Measurements from ENCODE around the gene BANF1.

BANF1 gene

DNA sequence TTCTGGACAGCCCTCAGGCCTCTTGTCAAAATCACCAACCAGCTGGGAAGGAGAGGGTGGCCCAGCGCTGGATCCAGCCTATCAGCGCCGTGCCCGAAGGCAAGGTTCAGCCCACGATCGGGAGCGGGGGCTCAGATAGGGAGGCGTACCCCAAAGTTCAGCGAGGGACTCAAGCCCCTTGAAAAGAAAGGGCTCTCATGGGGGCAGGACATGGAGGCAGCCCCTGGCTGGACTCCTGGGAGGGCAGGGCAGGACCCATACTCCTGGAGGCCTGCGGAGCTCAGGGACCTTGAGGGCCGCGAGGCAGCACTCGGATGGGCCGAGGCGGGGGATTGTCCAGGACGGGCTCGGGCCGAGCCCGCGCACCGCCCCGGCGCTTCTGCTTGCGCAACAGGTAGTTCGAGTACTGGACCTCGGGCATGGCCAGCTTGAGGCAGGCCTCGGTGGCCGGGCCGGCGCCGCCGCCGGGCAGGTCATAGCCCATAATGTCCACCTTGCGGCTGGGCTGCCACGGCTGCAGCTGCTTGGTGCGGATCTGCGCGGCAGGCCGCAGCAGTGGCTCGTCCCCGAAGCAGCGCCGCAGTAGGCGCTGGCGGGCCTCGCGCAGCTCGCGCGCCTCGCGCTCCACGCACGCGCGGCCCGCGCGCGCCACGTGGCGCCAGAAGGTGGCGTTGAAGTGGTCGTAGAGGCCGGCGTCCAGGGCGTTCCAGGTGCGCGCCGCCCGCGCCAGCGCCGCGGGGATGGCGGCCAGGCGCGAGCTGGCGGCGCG is 40.1 kb downstream of the BANF1 start:
- DNase-seq: no peak

DNA sequence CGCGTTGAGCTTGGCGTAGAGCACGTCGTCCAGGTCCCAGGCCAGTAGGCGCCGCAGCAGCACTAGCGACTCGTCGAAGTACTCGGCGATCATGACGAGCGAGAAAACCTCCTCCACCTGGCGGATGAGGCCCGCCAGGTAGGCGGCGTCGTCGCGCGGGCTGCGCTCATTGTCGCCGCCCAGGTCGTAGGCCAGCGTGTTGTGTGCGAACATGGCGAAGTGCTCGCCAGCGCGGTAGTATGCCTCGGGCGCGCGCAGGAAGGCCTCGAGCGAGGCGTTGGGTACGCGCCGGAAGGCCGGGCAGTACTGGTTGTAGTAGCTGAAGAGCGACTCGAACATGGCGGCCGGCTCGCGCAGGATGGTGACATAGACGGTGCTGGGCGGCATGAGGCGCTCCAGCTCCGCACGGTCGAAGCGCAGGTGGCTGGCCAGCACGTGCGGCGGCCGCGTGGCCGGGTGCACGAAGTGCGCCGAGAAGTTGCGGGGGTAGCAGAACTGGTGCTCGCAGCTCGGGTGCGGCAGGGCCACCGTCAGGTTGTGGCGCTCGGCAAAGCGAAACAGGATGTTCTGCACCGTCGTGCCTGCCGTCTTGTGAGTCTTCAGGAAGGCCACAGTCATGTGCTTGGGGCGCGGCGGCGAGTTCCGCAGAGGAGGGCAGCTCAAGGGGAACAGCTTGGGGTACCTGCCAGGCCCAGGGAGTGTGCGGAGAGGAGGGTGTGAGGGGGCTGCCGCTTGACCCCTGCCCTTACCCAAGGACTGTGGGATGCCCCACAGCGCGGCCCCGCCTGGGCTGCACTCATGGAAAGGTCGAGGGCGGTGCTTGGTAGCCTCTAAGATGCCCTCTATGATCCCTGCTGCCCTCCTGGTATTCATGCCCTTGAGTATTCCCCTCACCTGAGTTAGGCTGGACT is 40.9 kb downstream of the BANF1 start:
- no peak for DNase-seq

DNA sequence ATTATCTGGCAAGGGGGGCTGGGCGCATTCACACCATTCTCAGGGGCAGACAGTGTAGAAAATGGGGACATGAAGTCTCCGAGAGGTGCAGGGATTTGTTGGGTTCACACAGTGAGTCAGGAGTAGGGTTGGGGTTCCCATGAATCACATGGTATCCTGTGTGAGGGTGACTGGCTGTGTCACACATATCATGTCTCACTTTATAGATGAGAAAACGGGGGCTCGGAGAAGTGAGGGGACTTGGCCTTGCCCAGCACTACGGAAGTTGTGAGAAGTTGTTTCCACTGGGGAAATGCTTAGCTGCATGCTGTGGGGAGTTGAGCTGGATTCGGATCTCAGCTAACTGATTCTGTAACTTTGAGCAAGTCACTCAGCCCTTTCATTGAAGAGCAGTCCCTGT is 42.5 kb downstream of the BANF1 start:
- DNase-seq: no peak

DNA sequence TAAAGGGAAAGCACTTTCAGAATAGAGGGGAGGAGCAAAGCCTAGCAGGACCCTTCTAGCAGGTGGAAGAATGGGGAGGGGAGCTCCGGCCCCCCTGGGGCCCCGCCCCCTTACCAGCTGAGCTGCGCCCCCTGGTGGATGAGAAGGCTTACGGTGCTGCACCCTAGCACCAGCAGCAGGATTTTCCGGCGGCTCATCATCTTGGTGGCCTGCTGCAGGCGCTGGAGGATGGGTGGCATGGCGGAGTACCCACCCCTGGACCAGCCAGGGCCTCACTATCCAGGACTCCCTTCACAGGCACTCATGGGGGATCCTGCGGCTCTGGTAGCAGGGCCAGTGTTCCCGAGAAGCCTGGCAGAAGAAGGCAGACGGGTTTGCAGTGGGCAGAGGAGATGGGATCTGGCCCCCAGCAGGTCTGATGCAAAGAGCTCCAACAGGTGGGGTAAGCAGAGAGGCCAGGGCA is 42.9 kb downstream of the BANF1 start:
- DNase-seq: peak; percentile 92

DNA sequence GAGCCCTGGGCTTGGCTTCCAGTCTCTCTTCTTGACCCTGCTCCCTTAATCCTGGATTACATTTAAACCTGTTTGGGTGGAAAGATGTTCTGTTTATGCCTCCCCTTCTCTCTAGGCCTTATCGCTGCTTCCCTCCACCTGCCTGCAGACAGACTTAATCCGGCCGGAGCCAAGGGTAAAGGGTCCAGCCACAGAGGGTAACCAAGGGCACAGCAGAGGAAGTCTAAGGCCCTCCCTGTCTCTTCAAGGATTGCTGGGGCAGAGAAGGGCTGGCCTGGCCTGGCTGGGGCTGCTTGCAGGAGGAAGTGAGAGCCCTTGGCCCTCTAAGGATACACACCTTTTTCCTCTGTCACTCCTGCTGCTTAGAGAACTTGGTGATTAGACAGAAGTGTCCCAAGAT is 44.6 kb downstream of the BANF1 start:
- DNase-seq: no peak

DNA sequence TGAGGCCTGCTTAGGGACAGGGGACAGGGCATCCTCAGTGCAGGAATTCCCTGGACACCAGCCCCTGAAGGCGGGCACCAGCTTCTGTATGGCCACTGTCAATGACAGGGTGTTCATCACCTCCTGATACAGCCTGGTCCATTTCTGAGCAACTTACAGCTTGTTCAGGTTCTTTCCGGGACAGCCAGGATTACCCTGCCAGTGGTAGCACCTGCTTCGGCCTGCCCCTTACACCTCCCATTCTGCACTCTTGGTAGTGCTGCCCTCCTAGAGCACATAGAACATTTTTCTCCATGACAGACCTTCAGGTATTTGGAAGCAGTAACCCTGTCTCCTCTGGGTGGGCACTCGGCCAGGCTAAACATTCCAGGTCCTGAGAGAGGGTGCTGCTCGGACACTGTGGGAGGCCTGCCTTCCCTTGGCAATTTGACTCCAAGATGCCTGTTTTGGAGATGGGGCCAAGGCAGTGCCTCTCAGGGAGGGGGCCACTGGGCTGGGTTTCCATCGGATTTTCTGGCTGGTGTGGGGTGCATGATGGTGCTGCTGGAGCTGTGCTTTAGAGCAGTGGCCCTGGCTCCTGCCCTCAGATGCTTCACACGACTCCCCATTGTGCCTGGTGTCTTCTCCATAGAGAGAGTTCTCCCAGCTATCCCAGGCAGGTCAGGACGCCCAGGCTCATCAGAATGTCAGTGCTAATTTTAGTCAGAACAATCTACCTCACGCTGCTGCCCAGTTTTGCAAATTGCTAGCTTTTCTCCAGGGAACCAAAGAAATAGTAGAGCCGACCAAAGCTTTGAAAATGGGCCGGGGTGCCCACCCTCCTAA is 45.5 kb downstream of the BANF1 start:
- DNase-seq: no peak

DNA sequence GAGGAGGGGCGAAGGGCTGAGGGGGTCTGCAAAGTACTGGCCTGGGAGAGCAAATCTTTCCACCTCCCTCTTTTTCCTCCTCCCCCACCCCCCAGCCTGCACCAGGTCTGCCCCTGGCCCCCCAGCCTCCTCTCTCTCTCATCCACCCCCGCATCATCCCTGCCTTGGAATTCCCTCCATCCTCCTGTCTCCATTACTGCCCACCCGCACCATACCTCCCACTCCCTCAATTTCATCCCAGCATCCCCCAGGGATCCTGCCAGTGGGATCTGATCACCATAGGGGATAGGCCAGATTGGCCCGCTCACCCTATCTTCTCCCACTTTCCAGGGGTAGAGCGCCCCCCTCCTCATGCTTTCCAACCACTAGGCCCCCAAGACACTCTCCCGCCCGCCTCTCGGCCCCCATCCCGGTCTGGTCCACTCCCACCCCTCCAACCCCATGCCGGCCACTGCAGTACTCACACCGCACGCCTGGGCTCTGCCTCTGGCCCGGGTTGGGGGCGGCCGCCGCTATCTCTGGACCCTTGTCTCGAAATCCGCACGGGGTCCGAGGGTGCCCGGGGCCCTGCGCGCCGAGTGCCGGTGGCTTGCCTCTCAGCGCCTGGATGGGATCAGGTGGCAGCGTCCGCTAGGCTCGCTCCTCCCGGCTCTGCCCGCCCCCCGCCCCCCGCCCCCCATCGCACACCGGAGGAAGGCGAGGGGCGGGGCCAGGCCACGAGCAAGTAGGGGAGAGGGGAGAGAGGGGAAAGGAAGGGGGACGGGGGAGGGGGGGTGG is 46.4 kb downstream of the BANF1 start, which contains the start of gene GAL3ST3:
Gene GAL3ST3, minus strand, starts transcription at position 615 of the 777 bp plus-strand sequence. CDS start 3,746 bp downstream, outside the sequence.
- DNase-seq: no peak

DNA sequence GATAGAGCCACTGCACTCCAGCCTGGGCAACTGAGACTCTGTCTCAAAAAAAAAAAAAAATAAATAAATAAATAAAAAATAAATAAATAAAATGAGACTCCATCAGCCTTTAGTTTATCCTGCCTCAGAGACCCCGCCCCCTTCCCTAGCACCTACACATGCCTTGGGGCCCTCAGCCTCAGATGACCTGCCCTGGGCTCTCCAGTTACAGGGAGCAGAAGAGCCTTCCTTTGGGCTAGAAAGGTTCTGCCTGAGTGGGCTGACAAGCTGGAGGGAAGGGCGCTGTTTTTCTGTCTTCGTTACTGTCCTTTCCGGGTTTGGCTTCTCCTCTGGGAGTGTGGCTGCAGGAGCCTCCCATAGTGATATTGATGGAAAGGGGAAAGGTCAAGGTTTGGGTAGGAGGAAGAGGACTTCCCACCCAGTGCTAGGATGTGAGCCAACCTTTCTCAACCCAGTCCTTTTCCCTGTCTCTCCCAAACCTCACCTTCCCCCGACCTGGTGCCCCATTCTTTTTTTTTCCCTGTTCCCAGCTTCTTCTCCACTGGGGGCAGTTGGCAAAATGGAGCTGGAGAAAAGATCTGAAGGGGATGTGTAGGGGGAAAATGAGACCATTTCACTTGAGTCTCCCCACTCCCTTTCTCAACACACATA is 48.4 kb downstream of the BANF1 start:
- peak; percentile 43 for DNase-seq

DNA sequence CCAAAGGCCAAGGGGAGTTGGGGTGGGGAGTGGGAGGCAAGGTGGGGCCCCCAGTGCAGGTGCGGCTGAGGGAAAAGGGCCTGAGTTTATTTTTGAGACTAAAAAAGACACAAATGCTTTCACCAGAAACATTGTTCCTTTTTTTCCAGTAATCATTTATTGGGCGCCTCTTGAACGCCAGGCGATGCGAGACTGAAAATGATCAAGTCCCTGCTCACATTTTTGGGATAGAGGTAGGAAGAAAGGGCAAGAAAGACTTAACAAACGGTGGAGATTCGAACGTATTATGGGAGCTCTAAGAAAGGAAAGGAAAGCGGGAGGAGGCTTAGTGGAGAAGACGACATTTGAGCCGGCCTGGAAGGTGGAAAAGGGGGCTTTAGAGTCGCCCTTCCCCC is 49.1 kb downstream of the BANF1 start:
- peak; percentile 67 for DNase-seq

DNA sequence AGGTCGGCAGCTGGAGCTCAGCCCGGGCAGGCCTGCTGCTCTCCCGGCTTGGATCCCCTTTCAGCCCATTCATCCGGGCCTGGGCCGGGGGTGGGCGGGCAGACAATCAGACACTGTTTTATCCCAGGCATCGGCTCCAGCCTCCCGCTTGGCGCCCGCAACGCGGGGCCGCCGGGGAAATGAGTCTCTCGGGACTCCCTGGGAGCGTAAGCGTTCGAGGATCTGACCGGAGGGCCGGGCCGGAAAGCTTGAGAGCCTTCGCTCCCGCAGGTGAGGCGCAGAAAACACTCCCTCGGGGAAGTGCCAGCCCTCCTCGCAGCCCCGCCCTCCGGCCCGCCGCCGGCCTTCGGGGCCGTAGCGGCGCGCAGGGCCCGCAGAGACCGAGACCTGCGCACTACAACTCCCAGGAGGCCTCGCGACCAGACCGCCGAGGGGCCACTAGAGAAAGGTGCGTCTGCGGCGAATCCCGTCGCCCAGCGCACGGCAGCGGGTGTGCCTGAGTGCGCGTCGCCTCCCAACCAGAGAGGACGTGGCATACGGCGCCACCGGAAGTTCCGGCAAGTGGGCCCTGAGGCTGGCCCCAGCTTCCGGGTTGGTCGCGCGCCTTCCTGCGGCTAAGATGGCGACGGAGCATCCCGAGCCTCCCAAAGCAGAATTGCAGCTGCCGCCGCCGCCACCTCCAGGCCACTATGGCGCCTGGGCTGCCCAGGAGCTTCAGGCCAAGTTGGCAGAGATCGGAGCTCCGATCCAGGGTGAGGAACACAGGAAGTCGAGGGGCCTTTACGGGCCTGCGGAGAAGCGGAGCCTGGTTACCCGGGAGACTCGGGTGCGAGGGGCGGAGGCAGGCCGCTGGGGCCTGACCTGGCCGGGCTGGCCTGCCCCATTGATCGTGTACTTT is 49.7 kb downstream of the BANF1 start, which contains the start of gene SF3B2:
Gene SF3B2, plus strand, starts transcription at position 599 of the 898 bp plus-strand sequence. Its CDS starts 21 bp downstream, at position 620.
- peak; percentile 99 for DNase-seq

DNA sequence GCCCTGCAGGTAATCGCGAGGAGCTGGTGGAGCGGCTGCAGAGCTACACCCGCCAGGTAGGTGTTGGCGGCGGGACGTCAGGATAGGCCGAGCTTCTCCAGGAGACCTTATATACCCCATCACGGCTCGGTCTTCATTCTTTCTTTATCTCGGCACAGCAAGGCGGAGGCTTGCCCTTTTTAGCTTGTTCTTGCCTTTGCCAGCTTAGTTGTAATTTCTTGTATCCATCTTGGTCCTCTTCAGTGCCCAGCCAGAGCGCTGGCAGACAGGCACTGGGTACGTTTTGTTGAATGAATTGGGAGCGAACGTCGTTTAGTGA is 50.3 kb downstream of the BANF1 start:
- no peak for DNase-seq

All from DMS53 (cell line).